Endothelial cell of umbilical vein (primary cell): ENCODE data around the gene FBXL22. TPM values are rescaled to one million over a fixed set of nuclear protein-coding genes. Genes with fewer than 3 reads are reported as not detected.

Source experiments
- BruUV-seq: library from RNA; stranded (reverse); fragments of 400-500 nt; replicated peaks from 2 replicates; lab custom pipeline; 2021; lab: Mats Ljungman, UMichigan
- CTCF ChIA-PET: fragments of 300-600, 350-600 bp; sonication (Branson Sonifier 250); formaldehyde crosslinking; loops from one replicate; lab custom pipeline; 2021; ENCODE audit warnings: antibody characterized with exemption, inconsistent platforms; lab: Charles Lee
- POLR2A ChIA-PET: fragments of 300-600, 350-600 bp; sonication (Branson Sonifier 250); formaldehyde crosslinking; loops from one replicate; lab custom pipeline; 2021; ENCODE audit warnings: antibody characterized with exemption, inconsistent platforms; lab: Charles Lee
- DNase-seq: peaks from one replicate; pipeline ENCODE4 v3.0.0-alpha.2; 2011; ENCODE audit warnings: low read depth, low spot score
- FAIRE-seq: peaks from 2 replicates; lab custom pipeline; 2011; peaks lifted over from hg19 to GRCh38; lab: Jason Lieb, UNC
- H2AFZ ChIP-seq: 2 replicates; pipeline ENCODE4 v1.6.0; 2012; ENCODE audit warnings: low read depth, low read length, control low read depth, inconsistent platforms
- H3K27ac ChIP-seq: 2 replicates; pipeline ENCODE4 v1.5.1; 2011; ENCODE audit warnings: low read depth, mild to moderate bottlenecking, control low read depth, low read length, moderate library complexity; ENCODE audit not compliant: insufficient read depth
- H3K27me3 ChIP-seq, 2 experiments: 2 replicates each; pipeline versions ENCODE4 v1.6.0 to v1.6.1; 2011; ENCODE audit warnings: low read length in 2 of 2, mixed read lengths in 1 of 2; ENCODE audit not compliant: control insufficient read depth in 2 of 2, insufficient read depth in 2 of 2
- H3K36me3 ChIP-seq, 2 experiments: 2 replicates in 1 of 2; 3 replicates in 1 of 2; pipeline ENCODE4 v1.5.1; 2011; ENCODE audit warnings: low read length in 2 of 2, mild to moderate bottlenecking in 1 of 2, moderate library complexity in 1 of 2; ENCODE audit not compliant: control insufficient read depth in 2 of 2, insufficient read depth in 2 of 2; ENCODE audit errors: extremely low read depth in 1 of 2
- H3K4me1 ChIP-seq: 3 replicates; pipeline ENCODE4 v1.5.1; 2011; ENCODE audit warnings: mild to moderate bottlenecking, low read length; ENCODE audit not compliant: control insufficient read depth, insufficient read depth; ENCODE audit errors: extremely low read depth
- H3K4me2 ChIP-seq: 2 replicates; pipeline ENCODE4 v1.6.1; 2011; ENCODE audit warnings: low read length, control low read depth, mixed read lengths; ENCODE audit not compliant: insufficient read depth
- H3K4me3 ChIP-seq, 3 experiments: fragments of 200-600 bp in 1 of 3; sonication (generic), shearing (Covaris generic) in 1 of 3; replicated peaks in 1 of 3; 2 replicates each; pipeline ENCODE4 v1.5.1; 2011 to 2016; ENCODE audit warnings: control low read depth in 3 of 3, low read length in 3 of 3, mild to moderate bottlenecking in 2 of 3, inconsistent platforms in 1 of 3, low read depth in 1 of 3, moderate library complexity in 1 of 3; ENCODE audit not compliant: insufficient read depth in 1 of 3
- H3K79me2 ChIP-seq: 2 replicates; pipeline ENCODE4 v1.6.0; 2012; ENCODE audit warnings: low read length, inconsistent platforms; ENCODE audit not compliant: control insufficient read depth, insufficient read depth
- H3K9ac ChIP-seq: replicated peaks from 2 replicates; pipeline ENCODE3; 2011; ENCODE audit warnings: low read length, control low read depth; ENCODE audit not compliant: insufficient read depth; ENCODE audit errors: extremely low read depth
- H3K9me1 ChIP-seq: replicated peaks from 3 replicates; pipeline ENCODE4 v1.6.0; 2011; ENCODE audit warnings: mild to moderate bottlenecking, low read length; ENCODE audit not compliant: control insufficient read depth, insufficient read depth; ENCODE audit errors: extremely low read depth
- H3K9me3 ChIP-seq: replicated peaks from 2 replicates; pipeline ENCODE4 v1.5.1; 2012; ENCODE audit warnings: low read length, inconsistent platforms; ENCODE audit not compliant: control insufficient read depth, insufficient read depth
- H4K20me1 ChIP-seq: replicated peaks from 2 replicates; pipeline ENCODE3; 2011; ENCODE audit warnings: mild to moderate bottlenecking, low read length; ENCODE audit not compliant: control insufficient read depth, insufficient read depth; ENCODE audit errors: extremely low read depth
- FOS ChIP-seq: IDR thresholded peaks from 2 replicates; pipeline ENCODE4 v1.6.1; 2011; ENCODE audit warnings: mild to moderate bottlenecking, low read length, moderate library complexity, borderline replicate concordance; ENCODE audit not compliant: insufficient read depth
- JUN ChIP-seq: IDR thresholded peaks from 2 replicates; pipeline ENCODE4 v1.6.1; 2011; ENCODE audit warnings: borderline replicate concordance, low read depth; ENCODE audit not compliant: insufficient read length, insufficient read depth
- MYC ChIP-seq: IDR thresholded peaks from one replicate; pipeline ENCODE4 v1.6.1; 2011; ENCODE audit warnings: mild to moderate bottlenecking, low read depth, low read length
- POLR2A ChIP-seq: IDR thresholded peaks from 2 replicates; pipeline ENCODE4 v1.6.1; 2012; ENCODE audit warnings: low read depth, mild to moderate bottlenecking, control low read depth, low read length
- POLR2AphosphoS5 ChIP-seq: IDR thresholded peaks from 2 replicates; pipeline ENCODE4 v1.6.1; 2012; ENCODE audit warnings: low read depth, mild to moderate bottlenecking, control low read depth, low read length, moderate library complexity; ENCODE audit not compliant: insufficient read depth
- dilution Hi-C: fragments of 300-500 bp; cut with MboI; formaldehyde crosslinking; loops from one replicate; pipeline ENCODE4 v1.15.0; 2019; ENCODE audit warnings: low sequenced_read_pairs; ENCODE audit not compliant: extremely low pct_ligation_motif_present
- intact Hi-C: fragments of 100-400 bp; cut with micrococcal nuclease; formaldehyde crosslinking; loops from one replicate; pipeline ENCODE4 v1.10.0; 2022
- polyA plus RNA-seq, 4 experiments: library from polyadenylated mRNA; depleted of rRNA in 3 of 4; stranded (reverse) in 3 of 4; unstranded in 1 of 4; fragments of >200 nt; gene quantifications; 2 replicates each; pipeline versions ENCODE4 v1.2.1 to v1.2.3, GENCODE V29; 2011 to 2012; ENCODE audit warnings: missing spikeins in 1 of 4
- total RNA-seq: library from RNA; stranded (reverse); gene quantifications from 2 replicates; pipeline ENCODE4 v1.2.3, GENCODE V29; 2021
- TF ChIP-seq, protein P1 (sequence below), 2 donors: IDR thresholded peaks; 1 replicate in 1 of 2; 2 replicates in 1 of 2; pipeline ENCODE4 v1.5.1; 2011; ENCODE audit warnings: low read length in 2 of 2, mild to moderate bottlenecking in 2 of 2, moderate library complexity in 2 of 2, control low read depth in 1 of 2, inconsistent platforms in 1 of 2, low read depth in 1 of 2; ENCODE audit not compliant: insufficient read depth in 1 of 2; ENCODE audit errors: extremely low read depth in 1 of 2

Gene FBXL22
- total and polyA plus RNA-seq, 2 donors (not counting 3 experiments of a cell fraction or from before 2014, with no cell fraction given), result 0.06 TPM; not detected in 1

DNA sequence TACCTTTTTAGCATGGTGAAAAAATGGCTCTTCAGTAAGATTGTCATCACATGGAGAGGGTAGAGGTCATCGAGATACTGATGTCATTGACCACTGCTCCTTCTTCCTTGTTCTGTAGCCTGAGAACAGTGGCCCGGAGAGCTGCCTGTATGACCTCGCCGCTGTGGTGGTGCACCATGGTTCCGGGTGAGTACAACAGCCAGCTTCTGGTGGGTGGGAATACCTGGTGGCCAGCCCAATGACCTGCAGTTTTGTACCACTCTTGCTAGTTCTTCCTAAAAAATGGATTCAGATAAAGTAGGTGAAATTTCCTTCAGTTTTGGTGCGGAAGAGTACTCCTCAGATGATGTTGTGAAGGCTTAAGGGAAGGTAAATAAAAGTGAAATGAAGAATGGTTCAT lies 8.4 kb upstream of the FBXL22 start:
- Histone ChIP-seq H3K9me3 (no peaks in the 10 kb centered on the region), H3K4me2 (no peak overlapping the region), H3K79me2 (peaks cover 2% of the 10 kb centered on the region), H3K4me3 (no peak overlapping the region), H3K27me3 (no peaks in the 10 kb centered on the region), H3K27ac (no peak overlapping the region), H3K4me1 (no peaks in the 10 kb centered on the region), H3K9me1 (no peaks in the 10 kb centered on the region), H3K36me3 (peaks cover 11 to 18% of the 10 kb centered on the region in 2 experiments), H4K20me1 (no peaks in the 10 kb centered on the region), H2AFZ (no peak overlapping the region), H3K9ac (no peak overlapping the region)
- intact Hi-C loops (no loop called here), dilution Hi-C loops (no loop called here)
- FAIRE-seq, result no peak
- ChIA-PET CTCF (interaction anchor here (1.1 to 1.3 kb wide), 2 partner anchors 10 to 122 kb away, joined by 4 to 5 read pairs; no protein-coding TSS in a partner anchor), POLR2A (no interaction called here)
- DNase-seq, result no peak
- BruUV-seq, result no TSS peak
- TF ChIP-seq FOS, result no peak
- TF ChIP-seq POLR2A, result no peak
- no peak for TF ChIP-seq POLR2AphosphoS5
- TF ChIP-seq JUN, result no peak
- TF ChIP-seq, protein P1, sequence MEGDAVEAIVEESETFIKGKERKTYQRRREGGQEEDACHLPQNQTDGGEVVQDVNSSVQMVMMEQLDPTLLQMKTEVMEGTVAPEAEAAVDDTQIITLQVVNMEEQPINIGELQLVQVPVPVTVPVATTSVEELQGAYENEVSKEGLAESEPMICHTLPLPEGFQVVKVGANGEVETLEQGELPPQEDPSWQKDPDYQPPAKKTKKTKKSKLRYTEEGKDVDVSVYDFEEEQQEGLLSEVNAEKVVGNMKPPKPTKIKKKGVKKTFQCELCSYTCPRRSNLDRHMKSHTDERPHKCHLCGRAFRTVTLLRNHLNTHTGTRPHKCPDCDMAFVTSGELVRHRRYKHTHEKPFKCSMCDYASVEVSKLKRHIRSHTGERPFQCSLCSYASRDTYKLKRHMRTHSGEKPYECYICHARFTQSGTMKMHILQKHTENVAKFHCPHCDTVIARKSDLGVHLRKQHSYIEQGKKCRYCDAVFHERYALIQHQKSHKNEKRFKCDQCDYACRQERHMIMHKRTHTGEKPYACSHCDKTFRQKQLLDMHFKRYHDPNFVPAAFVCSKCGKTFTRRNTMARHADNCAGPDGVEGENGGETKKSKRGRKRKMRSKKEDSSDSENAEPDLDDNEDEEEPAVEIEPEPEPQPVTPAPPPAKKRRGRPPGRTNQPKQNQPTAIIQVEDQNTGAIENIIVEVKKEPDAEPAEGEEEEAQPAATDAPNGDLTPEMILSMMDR (IDR thresholded peaks at IDR 0.05; ENCODE audit: extremely low read depth in 1 of 2, insufficient read depth in 1 of 2, low read depth in 1 of 2, low read length in 2 of 2), result no peak
- TF ChIP-seq MYC, result no peak
